DOHH2 (cell line): ENCODE measurements around the gene FAM83F.

Experiments used
- CTCF ChIP-seq: fragments of 200-600 bp; sonication (generic); IDR thresholded peaks from one replicate; pipeline ENCODE4 v1.5.1; 2014; ENCODE audit warnings: antibody characterized with exemption, mild to moderate bottlenecking, low read depth, low read length; ENCODE audit not compliant: poor library complexity, severe bottlenecking
- EZH2phosphoT487 ChIP-seq: fragments of 200-600 bp; sonication (generic); IDR thresholded peaks from 2 replicates; pipeline ENCODE4 v1.6.1; 2017; ENCODE audit warnings: borderline replicate concordance, mild to moderate bottlenecking, antibody characterized with exemption, low read length, moderate library complexity, mixed read lengths

- TF ChIP-seq CTCF = no peak
- TF ChIP-seq EZH2phosphoT487 = no peak
Measured at GRCh38 chr22:40004836-40005235, 10.1 kb downstream of the FAM83F start.
